ENCODE measurements around the gene ELOVL3.

GRCh38 chr10:102237711-102238252 lies 11.7 kb downstream of the ELOVL3 start:
- TF ChIP-seq CTCF (IDR thresholded peaks at IDR 0.05) (no peak), POLR2A (IDR thresholded peaks at IDR 0.05) (no peak)
